ENCODE results near the gene CLIP1. TPM values are rescaled to one million over a fixed set of nuclear protein-coding genes. Genes with fewer than 3 reads are reported as not detected.

CLIP1 gene
- total and polyA plus RNA-seq, 2 of the 13 experiments (the other 11 are each of a cell fraction or from before 2014, with no cell fraction given): 28.9 to 43.7 TPM

GRCh38 chr12:122266230-122266901 is 156.1 kb downstream of the CLIP1 start, which contains the start of gene VPS33A (continued):
- TF ChIP-seq SYNCRIP (IDR thresholded peaks at IDR 0.05; ENCODE audit: insufficient read depth, low read depth, low read length) (no peak), ZFP41 (CRISPR knock-in tag; IDR thresholded peaks at IDR 0.05; ENCODE audit: borderline replicate concordance) (0 out of 2 replicates have a peak, but pooled peaks have one; percentile 43), PRPF4 (IDR thresholded peaks at IDR 0.05; ENCODE audit: low read depth, low read length, poor library complexity, severe bottlenecking) (no peak), DMAP1 (CRISPR knock-in tag; IDR thresholded peaks at IDR 0.05) (peak; percentile 98), HMG20A (CRISPR knock-in tag; IDR thresholded peaks at IDR 0.05; ENCODE audit: borderline replicate concordance) (no peak; the same call in 1 of the 2 replicates), SP4 (CRISPR knock-in tag; IDR thresholded peaks at IDR 0.05) (peak; percentile 77; the same call in 1 of the 2 replicates), SNRNP70 (IDR thresholded peaks at IDR 0.05; ENCODE audit: low read depth, low read length) (no peak), ZNF672 (CRISPR knock-in tag; IDR thresholded peaks at IDR 0.05) (0 out of 2 replicates have a peak, but pooled peaks have one; percentile 88), ZSCAN29 (CRISPR knock-in tag; conservative IDR thresholded peaks at IDR 0.05) (peak; percentile 90), RNF2 (conservative IDR thresholded peaks at IDR 0.05; ENCODE audit: low read depth) (no peak), CERS6 (CRISPR knock-in tag; IDR thresholded peaks at IDR 0.05) (no peak), ZNF570 (CRISPR knock-in tag; IDR thresholded peaks at IDR 0.05; ENCODE audit: borderline replicate concordance) (no peak), HOXA3 (CRISPR knock-in tag; IDR thresholded peaks at IDR 0.05) (peak; percentile 97), KDM5B (CRISPR knock-in tag; IDR thresholded peaks at IDR 0.05; ENCODE audit: borderline replicate concordance) (peak; percentile 96), ZNF101 (CRISPR knock-in tag; IDR thresholded peaks at IDR 0.05; ENCODE audit: borderline replicate concordance, low read depth) (no peak), RNF219 (CRISPR knock-in tag; IDR thresholded peaks at IDR 0.05) (no peak), ZNF281 (CRISPR knock-in tag; IDR thresholded peaks at IDR 0.05; ENCODE audit: borderline replicate concordance) (peak; percentile 64; the same call in 1 of the 2 replicates), DRAP1 (CRISPR knock-in tag; IDR thresholded peaks at IDR 0.05) (peak; percentile 76), ZNF256 (CRISPR knock-in tag; conservative IDR thresholded peaks at IDR 0.05) (no peak; the same call in 1 of the 2 replicates), ERF (CRISPR knock-in tag; IDR thresholded peaks at IDR 0.05) (peak; percentile 78), ZNF34 (CRISPR knock-in tag; IDR thresholded peaks at IDR 0.05; ENCODE audit: borderline replicate concordance) (peak; percentile 79; the same call in 1 of the 2 replicates), ZMAT5 (CRISPR knock-in tag; IDR thresholded peaks at IDR 0.05; ENCODE audit: borderline replicate concordance, low read depth) (no peak)
